HG03457 (cell line): Measurements from ENCODE around the gene SNX27.

Experiments
- ATAC-seq: cut with Tn5 transposase; IDR thresholded peaks from one replicate; pipeline ENCODE4 v1.9.1; 2021; ENCODE audit warnings: moderate number of reproducible peaks; ENCODE audit not compliant: unreplicated experiment

The SNX27 gene

DNA sequence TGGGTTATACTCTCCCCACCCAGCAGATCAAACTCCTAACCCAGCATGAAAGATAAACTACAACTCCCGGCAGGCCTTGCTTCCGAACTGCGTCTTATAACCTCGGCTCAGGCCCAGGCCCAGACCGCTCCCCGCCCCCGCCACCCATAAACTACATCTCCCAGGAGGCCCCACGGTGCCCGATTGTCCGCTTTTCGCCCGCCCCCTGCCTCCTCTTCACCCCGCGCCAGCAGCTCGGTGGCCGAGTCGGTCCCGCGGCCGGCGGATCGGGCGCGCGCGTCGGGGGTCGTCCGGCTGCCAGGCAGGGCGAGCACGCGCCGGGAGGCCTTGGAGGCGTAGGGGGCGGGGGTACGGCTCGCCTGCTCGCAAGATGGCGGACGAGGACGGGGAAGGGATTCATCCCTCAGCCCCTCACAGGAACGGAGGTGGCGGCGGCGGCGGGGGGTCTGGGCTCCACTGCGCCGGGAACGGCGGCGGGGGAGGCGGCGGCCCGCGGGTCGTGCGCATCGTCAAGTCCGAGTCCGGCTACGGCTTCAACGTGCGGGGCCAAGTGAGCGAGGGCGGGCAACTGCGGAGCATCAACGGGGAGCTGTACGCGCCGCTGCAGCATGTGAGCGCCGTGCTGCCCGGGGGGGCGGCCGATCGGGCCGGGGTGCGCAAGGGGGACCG lies at the start of gene SNX27:
Gene SNX27 (plus strand): TSS at position 219 of the 669 bp plus-strand sequence. CDS start 152 bp downstream, at position 371.
- peak; percentile 66 for ATAC-seq

- ATAC-seq: no peak
These were observed 49.2 kb upstream of the SNX27 start for GRCh38 chr1:151562661-151563060.

DNA sequence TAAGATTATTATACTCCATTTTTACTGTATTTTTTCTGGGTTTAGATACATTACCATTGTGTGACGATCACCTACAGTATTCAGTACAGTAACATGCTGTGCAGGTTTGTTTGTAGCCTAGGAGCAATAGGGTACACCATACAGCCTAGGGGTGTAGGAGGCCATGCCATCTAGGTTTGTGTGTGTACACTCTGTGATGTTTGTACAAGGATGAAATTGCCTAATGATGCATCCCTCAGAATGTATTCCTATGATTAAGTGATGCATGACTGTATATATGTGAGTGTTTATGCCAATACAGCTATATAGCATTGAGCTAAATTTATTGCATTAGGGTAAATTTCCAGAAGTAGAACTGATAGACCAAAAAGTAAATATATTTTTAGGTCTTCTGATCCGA lies 48.5 kb upstream of the SNX27 start:
- ATAC-seq: no peak

- ATAC-seq: no peak
These were observed 46.2 kb upstream of the SNX27 start for GRCh38 chr1:151565502-151566189.

DNA sequence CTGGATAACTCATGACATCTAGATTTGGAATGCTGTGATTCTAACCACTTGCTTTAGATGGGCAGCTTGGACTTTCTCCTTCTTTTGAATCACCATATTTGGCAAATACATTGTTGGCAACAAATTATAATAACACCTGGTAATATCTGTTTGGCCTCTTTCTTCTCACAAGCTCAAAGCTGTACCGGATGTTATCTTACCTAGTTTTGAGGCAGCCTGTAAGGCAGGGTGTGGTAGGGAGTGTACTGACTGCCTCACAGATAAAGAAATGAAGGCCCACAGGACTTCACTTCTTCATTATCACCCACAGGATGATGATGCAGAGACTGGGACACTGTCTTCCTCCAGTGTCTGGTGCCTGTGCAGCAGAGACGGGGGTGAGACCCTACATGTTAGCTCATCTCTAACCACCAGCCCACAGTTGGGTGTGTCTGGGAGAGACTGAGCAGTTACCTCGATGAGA lies 43.2 kb upstream of the SNX27 start:
- no peak for ATAC-seq

DNA sequence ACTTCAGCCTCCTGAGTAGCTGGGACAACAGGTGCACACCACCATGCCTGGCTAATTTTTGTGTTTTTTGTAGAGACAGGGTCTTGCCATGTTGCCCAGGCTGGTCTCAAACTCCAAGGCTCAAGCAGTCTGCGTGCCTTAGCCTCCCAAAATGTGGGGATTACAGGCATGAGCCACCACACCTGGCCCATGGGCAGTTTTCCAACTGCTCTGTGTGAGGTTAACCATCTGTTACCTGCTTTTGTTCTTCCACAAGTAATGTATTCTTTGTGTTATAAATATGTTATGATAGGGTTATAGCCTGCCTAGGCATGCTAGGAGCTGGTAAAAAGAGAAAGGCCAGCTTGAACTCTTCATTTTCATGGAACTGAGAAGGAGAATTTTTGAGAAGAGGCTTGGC lies 41.0 kb upstream of the SNX27 start:
- ATAC-seq: no peak

DNA sequence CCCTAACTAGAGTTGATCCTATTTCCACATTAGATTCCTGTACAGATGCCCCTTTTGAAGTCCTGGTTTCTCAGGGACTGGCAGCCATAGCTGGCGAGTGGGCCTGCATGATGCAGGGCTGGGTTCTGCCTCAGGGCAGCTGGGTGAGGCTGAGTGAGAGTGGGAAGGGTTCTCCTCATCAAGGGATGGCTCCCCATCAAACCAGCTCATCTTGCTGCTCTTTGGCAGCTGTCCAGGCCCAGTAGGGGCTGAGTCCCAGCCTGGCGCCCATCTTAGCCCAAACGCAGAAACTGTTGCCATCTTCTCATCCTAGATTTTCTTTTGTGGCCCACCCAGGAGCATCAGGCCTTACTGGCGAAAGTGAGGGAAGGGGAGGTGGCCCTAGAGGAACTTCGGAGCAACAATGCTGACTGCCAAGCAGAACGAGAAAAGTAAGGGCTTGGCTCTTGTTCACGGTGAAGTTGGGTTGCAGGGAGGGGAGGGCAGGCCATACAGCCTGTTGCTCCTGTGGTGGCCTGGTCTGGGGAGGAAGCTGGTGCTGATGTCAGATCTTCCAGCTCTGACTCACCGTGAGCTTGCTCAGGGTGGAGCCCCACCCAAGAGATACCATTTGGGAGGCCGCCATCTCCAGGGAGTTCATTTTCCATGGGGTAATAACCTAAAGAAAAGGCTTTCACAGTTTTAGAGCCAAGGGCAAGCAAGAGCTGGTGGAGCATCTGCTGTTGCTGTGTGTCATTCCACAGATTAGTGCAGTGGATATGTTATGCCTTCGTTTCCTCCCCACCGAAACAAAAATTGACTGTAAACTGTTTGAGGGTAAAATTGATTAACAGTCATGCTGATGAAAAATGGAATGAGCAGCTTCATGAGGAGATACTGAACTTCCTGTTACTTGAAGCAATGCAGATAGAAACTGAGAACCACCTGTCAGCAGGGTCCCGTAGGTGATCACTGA lies 37.0 kb upstream of the SNX27 start:
- ATAC-seq: no peak

DNA sequence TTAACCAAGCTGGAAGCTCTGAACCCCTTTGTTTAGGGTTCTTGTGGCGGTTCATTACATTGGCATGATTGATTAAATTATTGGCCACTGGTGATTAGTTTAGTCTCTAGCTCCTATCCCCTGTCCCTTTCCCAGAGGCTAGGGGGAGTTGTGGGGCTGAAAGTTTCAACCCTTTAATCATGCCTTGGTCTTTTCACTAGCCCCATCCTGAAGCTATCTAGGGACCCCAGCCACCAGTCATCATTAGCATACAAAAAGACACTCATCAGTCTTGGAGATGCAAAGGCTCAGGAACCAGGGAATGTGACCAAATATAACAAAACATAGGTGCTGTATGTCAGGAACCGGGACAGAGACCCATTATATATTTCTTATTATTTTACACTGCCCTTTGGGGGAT lies 34.7 kb upstream of the SNX27 start:
- ATAC-seq: no peak

- no peak for ATAC-seq
These were observed 32.9 kb upstream of the SNX27 start for GRCh38 chr1:151578941-151579340.

DNA sequence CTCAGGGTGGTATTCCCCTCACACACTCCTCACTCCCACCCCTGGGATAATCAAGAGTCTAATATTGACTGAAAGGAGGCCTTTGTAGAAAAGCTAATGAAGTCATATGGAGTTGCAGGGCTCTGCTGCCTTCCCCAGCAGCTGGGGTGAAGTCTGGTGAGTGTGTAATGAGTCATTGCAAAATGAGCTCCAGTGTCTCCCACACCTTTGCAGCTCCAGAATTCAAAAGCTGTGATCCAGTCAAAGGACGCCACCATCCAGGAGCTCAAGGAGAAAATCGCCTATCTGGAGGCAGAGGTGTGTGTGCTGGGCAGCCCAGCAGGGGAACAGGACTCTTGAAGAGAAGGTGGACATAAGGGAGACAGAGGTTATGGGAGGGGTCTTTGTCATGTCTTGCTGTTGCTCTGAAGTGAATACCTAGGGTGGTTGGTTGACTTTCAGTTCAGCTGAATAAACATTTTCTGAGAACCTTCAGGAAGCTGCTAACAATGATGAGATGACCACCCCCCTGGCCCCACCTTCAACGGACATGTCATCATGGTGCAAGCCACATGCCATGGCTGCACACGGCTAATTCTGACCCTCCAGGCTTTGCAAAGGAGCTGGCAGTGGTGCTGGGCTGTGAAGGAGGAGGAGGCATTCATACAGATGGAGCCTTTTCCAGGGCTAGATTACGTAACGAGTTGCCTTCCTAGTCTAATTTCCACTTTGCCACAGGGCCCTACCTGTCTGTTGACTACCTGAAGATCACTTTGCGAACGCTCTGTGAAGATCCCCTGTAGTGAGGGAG lies 32.2 kb upstream of the SNX27 start:
- no peak for ATAC-seq

- ATAC-seq: no peak
These were observed 30.4 kb upstream of the SNX27 start for GRCh38 chr1:151581451-151581850.

DNA sequence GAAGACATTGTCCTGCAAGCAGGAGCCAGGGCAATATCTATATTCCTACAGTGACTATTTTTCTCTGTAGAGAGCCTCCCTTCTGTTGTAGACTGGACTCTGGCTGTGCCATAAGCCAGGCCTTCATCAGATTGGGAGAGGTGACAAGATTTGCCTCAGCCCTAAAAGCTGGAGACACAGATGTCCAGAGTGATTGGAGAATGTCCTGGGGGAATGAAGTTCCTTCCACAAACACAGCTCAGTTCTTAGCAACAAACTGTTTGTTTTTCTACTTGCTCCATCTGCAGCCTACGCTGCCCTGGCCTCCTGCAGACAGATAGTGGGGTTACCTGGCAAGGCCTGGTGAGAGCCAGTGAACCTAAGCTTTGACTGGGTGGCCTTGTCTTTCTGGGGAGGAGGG lies 29.9 kb upstream of the SNX27 start:
- no peak for ATAC-seq

DNA sequence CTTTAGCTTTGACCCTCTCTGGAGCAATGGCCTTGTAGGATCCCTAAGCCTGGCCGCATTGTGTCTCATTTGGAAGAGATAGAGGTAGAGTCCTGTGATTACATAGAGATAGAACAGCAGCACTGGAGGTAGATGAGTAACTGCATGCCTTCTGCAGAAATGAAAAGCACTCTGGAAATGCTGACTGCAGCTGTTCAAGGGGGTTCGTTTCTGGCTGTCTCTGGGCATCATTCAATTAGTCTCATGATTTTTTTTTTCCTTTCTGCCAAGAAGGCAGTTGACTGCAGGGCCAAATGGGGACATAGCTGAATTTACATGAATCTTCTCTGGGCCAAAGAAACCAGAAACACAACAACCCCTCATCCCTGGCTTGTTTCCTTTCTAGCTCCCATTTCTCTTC lies 28.1 kb upstream of the SNX27 start:
- no peak for ATAC-seq

DNA sequence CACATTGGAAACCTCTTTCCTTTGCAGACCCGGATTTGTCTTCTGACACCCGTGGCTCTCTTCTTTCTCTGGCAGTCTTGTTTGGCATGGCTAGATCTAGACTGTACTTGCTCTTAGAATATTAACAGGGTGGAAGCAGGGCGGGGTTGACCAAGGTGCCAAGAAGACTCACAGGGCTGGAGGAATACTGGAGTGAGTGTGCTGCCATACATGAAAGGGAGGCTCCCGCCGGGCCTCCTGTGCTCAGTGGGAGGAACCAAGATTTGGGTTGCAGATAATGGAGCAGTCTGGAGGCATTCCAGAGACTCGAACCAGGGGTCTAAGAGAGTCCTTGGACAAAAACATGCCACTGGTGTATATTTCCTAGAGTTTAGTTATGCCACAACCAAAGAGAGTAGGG lies 27.6 kb upstream of the SNX27 start:
- ATAC-seq: no peak

- ATAC-seq: no peak
These were observed 27.1 kb upstream of the SNX27 start for GRCh38 chr1:151584780-151585179.

- ATAC-seq: no peak
These were observed 26.2 kb upstream of the SNX27 start for GRCh38 chr1:151585622-151586021.

GRCh38 chr1:151590961-151591360 lies 20.9 kb upstream of the SNX27 start:
- ATAC-seq: no peak

GRCh38 chr1:151593730-151594129 lies 18.1 kb upstream of the SNX27 start:
- ATAC-seq: no peak

DNA sequence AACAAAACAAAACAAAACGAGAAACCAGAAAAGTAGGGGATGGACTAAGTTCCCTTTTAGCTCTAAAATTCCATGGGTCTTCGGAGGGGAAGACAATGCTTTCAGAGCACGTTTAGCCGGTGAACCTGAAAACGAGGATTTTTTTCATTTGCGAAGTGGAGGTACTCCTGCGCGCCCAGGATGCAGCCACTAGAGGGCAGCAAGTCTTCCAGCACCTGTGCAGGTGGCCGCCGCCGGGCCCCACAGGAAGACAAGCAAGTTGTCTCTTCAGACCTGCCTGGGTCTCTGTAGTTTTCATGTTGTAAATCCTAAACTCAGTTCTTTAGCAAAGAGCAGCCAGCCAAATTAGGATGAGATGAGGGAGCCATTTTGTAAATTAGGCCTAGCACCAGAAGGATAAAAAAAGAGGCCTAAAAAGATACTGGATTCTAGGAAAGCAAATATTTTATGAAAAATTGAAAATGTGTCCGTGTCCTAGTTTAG lies 17.7 kb upstream of the SNX27 start:
- no peak for ATAC-seq

DNA sequence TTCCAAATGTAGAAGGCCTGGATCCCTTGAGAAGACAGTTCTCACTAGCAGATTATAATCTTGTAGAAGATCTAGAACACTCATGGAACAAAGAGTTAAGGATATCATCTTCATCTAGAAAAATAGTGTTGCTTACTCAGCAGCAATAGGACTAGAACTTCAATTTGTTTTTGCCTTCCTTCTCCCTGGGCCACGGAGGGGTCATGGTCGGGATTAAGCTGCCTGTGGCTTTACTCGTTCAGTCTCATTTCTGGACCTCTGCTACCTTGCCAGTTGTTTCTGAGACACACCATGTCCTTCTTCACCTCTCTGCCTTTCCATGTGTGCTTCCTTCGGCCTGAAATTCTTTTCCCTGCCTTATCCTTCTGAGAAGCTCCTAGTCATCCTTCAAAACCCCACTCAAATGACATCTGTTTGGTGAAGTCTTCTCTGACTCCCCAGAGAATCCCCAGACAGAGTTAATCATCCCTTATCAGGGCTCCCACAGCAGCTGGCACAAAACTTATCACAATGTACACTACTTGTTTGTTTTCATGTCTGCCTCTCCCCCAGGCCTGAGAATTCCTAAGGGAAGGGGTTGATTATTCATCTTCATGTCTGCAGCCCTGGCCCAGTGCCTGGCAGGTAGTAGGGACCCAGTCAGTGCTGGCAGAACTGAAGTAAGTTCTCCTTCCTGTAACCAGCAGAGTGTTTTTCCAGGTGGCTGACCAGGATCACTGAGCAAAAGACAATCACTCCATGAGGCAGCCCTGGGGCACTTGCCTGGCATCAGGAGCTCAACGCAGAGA lies 15.5 kb upstream of the SNX27 start:
- ATAC-seq: no peak
